Amniotic epithelial cell (primary cell): ENCODE results near the gene ESR1.
A peak's percentile ranks its signal among the peaks of the same experiment; 100 is the strongest.
"Not testable (repeated sequence)": the region's sequence is repeated elsewhere in the genome, so short reads cannot be mapped to it uniquely, and the experiment has no call there.

Experiments used
- DNase-seq: peaks from one replicate; pipeline ENCODE4 v3.0.0-alpha.2; 2010; ENCODE audit warnings: low read depth

Gene ESR1

GRCh38 chr6:152130441-152130840 lies 323.0 kb downstream of the ESR1 start:
- peak; percentile 51 for DNase-seq

DNA sequence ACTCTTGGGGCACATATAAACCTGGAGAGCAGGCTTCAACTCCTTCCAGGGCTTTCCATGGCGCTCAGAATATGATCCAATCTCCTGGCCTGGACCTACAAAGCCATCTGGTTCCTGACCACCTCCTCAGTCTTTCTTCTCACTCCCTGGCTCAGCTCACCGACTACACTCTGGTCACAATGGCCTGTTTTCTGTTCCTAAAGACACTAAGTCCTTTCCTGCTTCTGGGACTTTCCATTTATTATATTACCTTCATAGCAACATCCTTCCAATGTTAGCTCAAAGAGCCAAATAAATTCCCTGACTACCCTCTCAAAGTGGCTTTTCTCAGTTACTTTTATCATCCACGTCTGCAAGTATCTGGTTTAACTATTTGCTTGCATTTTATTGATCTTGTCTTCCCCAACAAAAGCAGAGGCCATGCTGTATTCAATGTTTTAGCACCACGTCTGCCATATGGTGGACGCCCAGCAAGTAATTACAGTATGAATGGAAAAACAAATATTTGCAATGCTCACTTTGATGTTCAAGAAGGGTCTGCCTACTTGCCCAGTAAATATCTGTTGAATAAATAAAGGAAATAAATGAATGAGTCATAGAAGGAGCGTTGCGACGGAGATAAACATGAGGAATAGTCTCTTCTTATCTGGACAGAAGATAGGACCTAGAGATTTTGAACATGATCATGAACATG lies 328.4 kb downstream of the ESR1 start:
- DNase-seq, result no peak

DNA sequence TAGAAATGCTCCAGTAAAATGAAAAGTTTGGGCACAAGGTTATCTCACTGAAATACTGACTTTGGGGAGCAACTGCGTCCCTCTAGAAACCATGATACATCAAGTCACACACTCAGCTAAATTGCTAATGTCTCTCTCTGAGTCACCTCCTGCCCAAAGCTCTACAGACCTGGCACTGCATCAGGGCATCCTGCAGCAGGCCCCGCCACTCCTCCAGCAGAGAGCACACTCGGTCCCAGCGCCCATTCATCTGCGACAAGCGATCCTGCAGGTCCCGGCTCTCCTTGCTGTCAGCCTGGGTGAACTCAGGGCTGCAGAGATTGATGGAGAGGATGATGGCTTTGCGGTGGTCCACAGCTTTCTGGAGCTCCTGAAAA lies 329.0 kb downstream of the ESR1 start:
- peak; percentile 10 for DNase-seq

DNA sequence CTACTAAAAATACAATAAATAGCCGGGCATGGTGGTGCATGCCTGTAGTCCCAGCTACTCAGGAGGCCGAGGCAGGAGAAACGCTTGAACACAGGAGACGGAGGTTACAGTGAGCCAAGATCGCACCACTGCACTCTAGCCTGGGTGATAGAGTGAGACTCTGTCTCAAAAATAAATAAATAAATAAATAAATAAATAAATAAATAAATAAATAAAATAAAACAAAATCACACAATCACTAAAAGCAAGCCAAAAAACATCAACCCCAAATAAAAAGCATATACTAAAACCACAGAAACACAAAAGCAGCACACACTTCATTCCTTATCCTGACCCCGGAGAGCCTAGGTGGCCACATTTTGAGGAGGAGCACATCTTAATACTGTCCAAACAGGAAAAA lies 330.9 kb downstream of the ESR1 start:
- not testable (repeated sequence) for DNase-seq

- DNase-seq, result no peak
Measured at GRCh38 chr6:152142105-152142504, 334.6 kb downstream of the ESR1 start.

DNA sequence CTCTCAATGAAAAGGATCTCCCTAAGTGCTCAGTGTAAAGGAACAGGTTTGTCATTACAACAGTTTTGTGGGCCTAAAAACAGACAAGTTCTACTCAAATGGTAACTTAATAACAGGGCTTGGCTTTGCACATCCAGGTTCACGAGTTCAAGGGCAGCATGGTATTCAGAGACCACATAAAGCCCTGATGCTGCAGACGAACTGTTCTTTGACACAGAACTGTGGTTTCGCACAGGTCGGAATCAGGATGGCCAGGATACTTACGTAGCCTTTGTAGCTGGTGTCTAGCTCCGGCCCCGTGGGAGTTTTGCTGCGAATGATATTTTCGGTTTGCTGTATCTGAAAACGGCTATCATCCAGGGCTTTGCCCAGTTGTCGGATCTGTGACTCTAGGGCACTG lies 335.9 kb downstream of the ESR1 start:
- no peak for DNase-seq

DNA sequence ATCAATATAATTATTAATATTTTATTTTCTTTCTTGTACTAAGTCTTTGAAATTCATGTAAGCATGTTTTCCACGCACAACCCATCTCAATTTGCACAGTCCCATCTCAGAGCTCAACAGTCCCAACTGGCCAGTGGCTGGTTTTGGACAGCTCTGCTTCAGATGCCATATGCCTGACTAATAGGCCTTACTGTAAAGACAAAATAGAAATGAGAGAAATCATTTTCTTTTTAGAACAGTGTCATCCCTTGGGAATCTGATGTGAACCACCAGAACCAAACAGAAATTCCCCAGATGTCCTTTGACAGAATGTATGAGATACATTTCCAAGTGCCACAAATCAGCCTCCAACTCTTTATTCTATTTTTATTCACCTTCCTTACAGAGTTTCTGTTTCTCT lies 338.9 kb downstream of the ESR1 start:
- DNase-seq, result peak; percentile 65

DNA sequence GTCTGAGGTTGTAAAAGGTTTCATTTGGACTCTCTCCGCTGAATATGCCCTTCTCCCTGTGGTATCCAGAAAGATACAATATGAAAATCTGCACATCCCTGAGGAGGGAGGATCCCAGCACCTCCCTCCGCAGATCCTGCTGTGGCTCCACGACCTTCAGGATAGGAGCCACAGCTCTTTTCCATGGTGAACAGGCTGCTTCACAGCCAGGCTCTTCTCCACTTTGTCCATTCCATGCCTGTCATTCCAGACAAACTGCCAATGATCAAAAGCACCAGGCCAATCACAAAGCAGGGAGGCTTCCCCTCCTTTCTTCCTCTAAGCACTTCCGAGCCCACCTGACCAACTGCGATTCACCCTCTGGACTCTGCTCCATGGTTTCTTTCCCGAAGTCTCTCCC lies 339.8 kb downstream of the ESR1 start:
- DNase-seq, result no peak

DNA sequence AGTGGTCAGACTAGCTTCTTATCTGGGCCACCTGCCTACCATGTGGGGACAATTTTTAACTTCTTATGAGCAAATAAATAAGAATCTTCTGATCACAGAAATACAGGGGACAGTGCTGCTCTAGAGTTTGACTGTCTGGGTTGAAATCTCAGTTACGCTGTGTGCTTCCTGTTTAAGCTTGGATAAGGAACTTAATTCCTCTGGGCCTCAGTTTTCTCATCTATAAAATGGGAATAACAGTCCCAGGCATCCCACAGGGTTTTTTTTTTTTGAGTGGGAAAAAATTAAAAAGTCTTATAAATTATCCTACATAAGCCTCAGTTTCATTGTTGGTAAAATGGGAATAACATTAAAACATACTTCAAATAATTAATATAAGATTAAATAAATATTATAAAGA lies 340.9 kb downstream of the ESR1 start:
- DNase-seq, result no peak

DNA sequence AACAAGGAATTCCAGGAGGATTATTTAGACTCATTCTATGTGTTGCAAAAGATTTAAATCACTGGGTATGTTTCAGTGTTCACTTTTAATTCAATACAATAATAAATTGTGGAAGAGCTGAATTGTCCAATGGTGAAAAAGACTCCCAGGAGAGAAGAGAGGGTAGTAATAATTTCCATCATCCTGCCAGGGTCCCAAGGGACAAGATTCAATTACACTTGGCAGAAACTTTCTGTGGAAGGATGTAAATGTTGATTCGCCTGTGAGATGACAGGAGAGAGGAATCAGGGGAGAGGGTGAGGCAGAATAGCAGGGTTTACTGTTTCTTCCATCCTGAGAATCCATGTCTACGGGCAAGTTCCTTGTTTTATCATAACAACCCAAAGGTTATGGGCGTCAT lies 342.7 kb downstream of the ESR1 start:
- DNase-seq, result no peak

GRCh38 chr6:152151920-152152319 lies 344.4 kb downstream of the ESR1 start:
- no peak for DNase-seq

DNA sequence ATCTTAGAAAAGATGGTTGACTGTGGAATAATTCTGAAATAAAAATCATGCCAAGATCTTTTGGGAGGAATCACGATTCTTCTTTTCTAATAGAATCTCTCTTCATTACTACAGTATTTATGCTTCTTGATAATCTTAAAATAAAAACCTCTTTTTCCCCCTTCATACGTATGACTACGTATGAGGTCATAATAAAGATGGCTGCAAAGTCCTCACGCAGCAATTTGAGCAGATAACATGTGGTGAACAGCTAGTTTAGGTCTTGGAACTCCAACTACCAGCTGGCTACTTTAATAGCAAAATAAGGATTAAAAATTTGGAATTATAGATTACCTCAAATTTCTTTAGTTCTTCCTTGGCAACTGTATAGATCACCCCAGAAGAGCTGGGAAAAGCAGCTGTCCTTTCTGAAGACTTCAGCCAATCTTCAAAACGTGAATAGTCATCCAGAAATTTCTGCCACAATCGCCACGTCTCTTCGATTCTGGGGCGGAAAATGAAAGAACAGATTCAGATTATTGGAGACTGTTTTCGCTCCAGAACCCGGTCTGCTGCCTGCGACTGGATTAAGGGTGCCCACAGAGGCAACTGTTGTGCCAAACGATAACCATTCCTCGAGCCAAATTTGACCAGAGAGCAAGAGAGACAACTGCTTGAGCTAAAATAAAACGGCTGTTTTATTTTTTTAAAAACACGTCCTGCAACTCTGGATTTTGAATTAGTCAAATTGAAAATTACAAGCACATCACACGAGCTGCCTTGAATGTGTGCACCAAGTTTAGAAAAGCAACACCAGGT lies 347.3 kb downstream of the ESR1 start:
- no peak for DNase-seq

DNA sequence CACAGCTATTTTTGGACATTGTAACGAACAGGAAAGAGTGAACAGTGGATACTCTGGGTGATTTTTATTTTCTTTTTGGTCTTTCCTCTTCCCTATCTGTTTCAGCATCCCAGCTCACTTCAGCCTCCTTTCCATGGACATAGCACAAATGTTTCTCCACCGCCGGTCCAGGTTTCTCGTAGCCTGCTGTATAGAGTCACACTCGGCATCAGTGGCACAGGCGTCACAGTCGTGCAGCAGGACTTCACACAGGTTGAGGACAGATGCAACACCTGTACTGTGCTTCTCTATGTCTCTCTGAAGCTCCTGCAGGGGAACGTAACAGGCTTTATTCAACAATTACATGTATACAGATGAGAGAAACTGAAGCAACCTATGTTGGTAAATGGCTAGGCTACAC lies 348.3 kb downstream of the ESR1 start:
- no peak for DNase-seq

DNA sequence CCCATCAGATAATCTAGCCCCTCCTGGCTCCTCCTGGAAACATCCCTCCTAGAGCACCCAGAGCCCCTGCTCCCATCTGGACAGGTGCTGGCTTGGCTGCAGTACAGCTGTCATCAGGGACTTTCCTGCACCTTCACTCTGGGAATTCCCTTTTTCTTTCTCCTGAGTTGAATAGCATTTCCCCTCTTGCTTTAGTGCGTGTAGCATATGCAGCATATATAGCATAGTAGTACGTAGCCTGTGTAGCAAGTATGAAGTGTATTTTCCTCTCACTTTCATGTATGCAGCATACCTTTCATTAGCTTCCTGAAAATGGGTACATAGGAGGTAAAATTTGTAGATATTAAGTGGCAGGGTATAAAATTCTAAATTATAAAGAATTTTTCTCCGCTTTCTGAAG lies 352.9 kb downstream of the ESR1 start:
- no peak for DNase-seq

GRCh38 chr6:152161501-152161900 lies 354.0 kb downstream of the ESR1 start:
- peak; percentile 59 for DNase-seq

- DNase-seq, result no peak
Measured at GRCh38 chr6:152164957-152165356, 357.5 kb downstream of the ESR1 start.

DNA sequence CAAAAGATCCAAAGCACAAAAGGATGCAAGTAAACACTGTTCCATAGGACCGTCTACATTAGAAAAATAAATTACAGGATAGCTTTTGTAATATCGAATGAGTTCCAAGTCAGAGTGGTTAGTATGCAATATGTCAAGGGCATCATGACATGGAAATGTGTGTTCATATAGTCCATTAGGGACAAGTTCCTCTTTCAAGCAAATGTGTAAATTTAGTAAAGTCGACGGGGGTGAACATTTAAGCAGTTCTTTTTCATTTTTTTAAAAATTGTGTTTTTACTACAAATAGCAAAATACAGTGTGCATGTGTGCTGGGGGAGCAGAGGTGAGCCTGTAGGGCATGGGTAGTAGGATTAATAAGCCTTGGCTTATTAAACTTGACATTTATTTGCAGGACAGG lies 359.0 kb downstream of the ESR1 start:
- DNase-seq, result no peak

- DNase-seq, result no peak
Measured at GRCh38 chr6:152166897-152167296, 359.4 kb downstream of the ESR1 start.

- DNase-seq, result no peak
Measured at GRCh38 chr6:152167641-152168603, 360.4 kb downstream of the ESR1 start.

GRCh38 chr6:152170313-152170701 lies 362.8 kb downstream of the ESR1 start:
- DNase-seq, result peak; percentile 10

DNA sequence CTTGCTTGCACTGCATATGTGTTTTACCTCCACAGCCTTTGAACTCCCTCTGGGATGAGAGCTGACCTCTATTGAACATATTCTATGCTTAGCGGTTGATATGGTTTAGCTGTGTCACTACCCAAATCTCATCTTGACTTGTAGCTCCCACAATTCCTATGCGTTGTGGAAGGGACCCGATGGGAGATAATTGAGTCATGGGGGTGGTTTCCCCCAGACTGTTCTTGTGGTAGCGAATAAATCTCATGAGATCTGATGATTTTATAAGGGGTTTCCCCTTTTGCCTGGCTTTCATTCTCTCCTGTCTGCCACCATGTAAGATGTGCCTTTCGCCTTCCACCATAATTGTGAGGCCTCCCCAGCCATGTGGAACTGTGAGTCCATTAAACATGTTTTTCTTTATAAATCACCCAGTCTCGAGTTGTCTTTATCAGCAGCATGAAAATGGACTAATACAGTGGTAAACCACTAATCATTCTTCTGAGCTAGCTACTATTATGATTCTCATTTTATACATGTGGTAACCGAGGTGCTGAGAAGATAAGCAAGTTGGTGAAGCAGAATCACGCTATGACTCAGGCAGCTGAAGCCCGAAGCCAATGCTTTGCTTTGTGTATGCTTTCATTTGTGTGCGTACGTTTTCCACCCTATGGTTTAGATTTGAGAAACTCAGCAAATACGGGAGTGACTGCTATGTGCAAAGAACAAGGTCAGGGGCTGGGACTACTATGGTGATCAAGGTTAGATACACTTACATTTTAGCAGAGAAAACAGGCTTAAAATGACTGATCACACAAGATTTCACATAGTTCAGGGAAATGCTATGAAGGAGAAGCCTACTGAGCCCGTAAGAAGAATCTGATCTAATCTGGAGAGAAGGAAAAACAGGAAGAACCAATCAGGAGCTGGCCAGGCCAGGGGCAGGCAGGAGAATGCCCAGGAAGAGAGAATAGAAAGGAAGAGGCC lies 363.5 kb downstream of the ESR1 start:
- DNase-seq, result peak; percentile 98
